GM12875 (cell line): ENCODE data around the gene CAVIN3.

Source experiments
- H3K4me3 ChIP-seq: one replicate; pipeline ENCODE4 v1.5.1; 2011; ENCODE audit warnings: low read depth, low read length, control low read depth
- TF ChIP-seq, protein P1 (sequence below): IDR thresholded peaks from 2 replicates; pipeline ENCODE4 v1.5.1; 2011; ENCODE audit warnings: low read depth, mild to moderate bottlenecking, control low read depth, inconsistent platforms, low read length, moderate library complexity, borderline replicate concordance; ENCODE audit not compliant: insufficient read depth

CAVIN3 gene

DNA sequence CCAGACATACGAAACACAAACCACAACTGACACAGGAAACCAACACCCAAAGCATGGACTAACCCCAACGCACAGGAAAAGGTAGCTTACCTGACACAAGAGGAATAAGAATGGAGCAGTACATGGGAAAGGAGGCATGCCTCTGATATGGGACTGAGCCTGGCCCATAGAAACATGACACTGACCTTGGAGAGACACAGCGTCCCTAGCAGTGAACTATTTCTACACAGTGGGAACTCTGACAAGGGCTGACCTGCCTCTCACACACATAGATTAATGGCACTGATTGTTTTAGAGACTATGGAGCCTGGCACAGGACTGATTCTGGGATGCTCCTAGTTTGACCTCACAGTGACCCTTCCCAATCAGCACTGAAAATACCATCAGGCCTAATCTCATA is 48.7 kb downstream of the CAVIN3 start:
- H3K4me3 ChIP-seq = no peak overlapping the region
- TF ChIP-seq, protein P1, sequence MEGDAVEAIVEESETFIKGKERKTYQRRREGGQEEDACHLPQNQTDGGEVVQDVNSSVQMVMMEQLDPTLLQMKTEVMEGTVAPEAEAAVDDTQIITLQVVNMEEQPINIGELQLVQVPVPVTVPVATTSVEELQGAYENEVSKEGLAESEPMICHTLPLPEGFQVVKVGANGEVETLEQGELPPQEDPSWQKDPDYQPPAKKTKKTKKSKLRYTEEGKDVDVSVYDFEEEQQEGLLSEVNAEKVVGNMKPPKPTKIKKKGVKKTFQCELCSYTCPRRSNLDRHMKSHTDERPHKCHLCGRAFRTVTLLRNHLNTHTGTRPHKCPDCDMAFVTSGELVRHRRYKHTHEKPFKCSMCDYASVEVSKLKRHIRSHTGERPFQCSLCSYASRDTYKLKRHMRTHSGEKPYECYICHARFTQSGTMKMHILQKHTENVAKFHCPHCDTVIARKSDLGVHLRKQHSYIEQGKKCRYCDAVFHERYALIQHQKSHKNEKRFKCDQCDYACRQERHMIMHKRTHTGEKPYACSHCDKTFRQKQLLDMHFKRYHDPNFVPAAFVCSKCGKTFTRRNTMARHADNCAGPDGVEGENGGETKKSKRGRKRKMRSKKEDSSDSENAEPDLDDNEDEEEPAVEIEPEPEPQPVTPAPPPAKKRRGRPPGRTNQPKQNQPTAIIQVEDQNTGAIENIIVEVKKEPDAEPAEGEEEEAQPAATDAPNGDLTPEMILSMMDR = no peak

DNA sequence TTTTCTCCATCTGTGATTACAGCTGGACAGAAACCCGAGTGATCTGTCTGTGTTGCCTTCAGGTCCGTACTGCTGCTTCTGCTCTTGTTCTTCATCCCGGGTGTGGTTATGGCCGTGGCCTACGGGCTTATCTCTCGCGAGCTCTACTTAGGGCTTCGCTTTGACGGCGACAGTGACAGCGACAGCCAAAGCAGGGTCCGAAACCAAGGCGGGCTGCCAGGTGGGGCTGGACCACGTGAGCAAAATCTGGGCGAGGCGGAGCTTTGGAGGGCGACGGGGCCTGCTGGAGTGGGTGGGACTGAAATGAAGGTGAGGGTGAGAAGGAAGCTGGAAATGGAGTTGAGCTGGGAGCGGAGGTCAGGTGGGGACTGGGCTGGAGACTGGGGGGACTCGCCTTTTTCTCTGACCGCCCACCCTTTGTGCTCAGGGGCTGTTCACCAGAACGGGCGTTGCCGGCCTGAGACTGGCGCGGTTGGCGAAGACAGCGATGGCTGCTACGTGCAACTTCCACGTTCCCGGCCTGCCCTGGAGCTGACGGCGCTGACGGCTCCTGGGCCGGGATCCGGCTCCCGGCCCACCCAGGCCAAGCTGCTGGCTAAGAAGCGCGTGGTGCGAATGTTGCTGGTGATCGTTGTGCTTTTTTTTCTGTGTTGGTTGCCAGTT is 49.6 kb downstream of the CAVIN3 start:
- no peak overlapping the region for H3K4me3 ChIP-seq
- TF ChIP-seq, protein P1 = no peak

DNA sequence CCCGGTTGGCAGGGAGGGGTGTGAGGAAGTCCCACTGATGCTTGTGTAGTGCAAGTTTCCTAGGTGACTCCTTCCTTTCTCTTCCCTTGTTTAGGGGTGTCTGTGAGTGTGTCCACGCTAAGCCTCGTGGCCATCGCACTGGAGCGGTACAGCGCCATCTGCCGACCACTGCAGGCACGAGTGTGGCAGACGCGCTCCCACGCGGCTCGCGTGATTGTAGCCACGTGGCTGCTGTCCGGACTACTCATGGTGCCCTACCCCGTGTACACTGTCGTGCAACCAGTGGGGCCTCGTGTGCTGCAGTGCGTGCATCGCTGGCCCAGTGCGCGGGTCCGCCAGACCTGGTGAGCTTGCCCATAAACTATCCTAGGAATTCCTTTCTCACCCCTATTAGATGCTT is 50.3 kb downstream of the CAVIN3 start:
- TF ChIP-seq, protein P1 = no peak

More for the DNA sequence above, 50.3 kb downstream of the CAVIN3 start:
- H3K4me3 ChIP-seq = no peak overlapping the region
